HuH-7 (cell line): ENCODE measurements around the gene HABP2.
A peak's percentile ranks its signal among the peaks of the same experiment; 100 is the strongest.

ENCODE experiments used
- DNase-seq: peaks from one replicate; pipeline ENCODE4 v3.0.0; 2011; ENCODE audit warnings: low spot score

Gene HABP2

GRCh38 chr10:113527211-113527906, 25.5 kb upstream of the HABP2 start:
- no peak for DNase-seq

GRCh38 chr10:113528876-113529275, 24.0 kb upstream of the HABP2 start:
- no peak for DNase-seq

- DNase-seq: no peak
Measured at GRCh38 chr10:113529575-113529974, 23.3 kb upstream of the HABP2 start.

- no peak for DNase-seq
Measured at GRCh38 chr10:113530476-113530875, 22.4 kb upstream of the HABP2 start.

- DNase-seq: no peak
Measured at GRCh38 chr10:113532724-113533123, 20.1 kb upstream of the HABP2 start.

- DNase-seq: no peak
Measured at GRCh38 chr10:113533801-113534200, 19.1 kb upstream of the HABP2 start.

- DNase-seq: no peak
Measured at GRCh38 chr10:113534423-113534822, 18.4 kb upstream of the HABP2 start.

GRCh38 chr10:113537672-113538071, 15.2 kb upstream of the HABP2 start:
- no peak for DNase-seq

- DNase-seq: no peak
Measured at GRCh38 chr10:113538151-113538550, 14.7 kb upstream of the HABP2 start.

- no peak for DNase-seq
Measured at GRCh38 chr10:113539789-113540188, 13.1 kb upstream of the HABP2 start.

GRCh38 chr10:113540845-113541548, 11.9 kb upstream of the HABP2 start:
- DNase-seq: peak; percentile 68

- no peak for DNase-seq
Measured at GRCh38 chr10:113541549-113541927, 11.3 kb upstream of the HABP2 start.

GRCh38 chr10:113543107-113543955, 9.5 kb upstream of the HABP2 start:
- no peak for DNase-seq

GRCh38 chr10:113544392-113544791, 8.5 kb upstream of the HABP2 start:
- no peak for DNase-seq

- no peak for DNase-seq
Measured at GRCh38 chr10:113547426-113547825, 5.4 kb upstream of the HABP2 start.

GRCh38 chr10:113549856-113550255, 3.0 kb upstream of the HABP2 start:
- no peak for DNase-seq

GRCh38 chr10:113550365-113550764, 2.5 kb upstream of the HABP2 start:
- no peak for DNase-seq

- no peak for DNase-seq
Measured at GRCh38 chr10:113552014-113552413, 839 bp upstream of the HABP2 start.

- no peak for DNase-seq
Measured at GRCh38 chr10:113553149-113553548, 296 bp downstream of the HABP2 start.

- no peak for DNase-seq
Measured at GRCh38 chr10:113554214-113554613, 1.4 kb downstream of the HABP2 start.

- DNase-seq: no peak
Measured at GRCh38 chr10:113555245-113555644, 2.4 kb downstream of the HABP2 start.

GRCh38 chr10:113555751-113556150, 2.9 kb downstream of the HABP2 start:
- DNase-seq: no peak

GRCh38 chr10:113557424-113557862, 4.6 kb downstream of the HABP2 start:
- DNase-seq: no peak
